Activated T-cell treated with anti-CD3 and anti-CD28 coated beads for 1 hour (primary cell): Measurements from ENCODE around the gene TRAPPC8.
"Not testable (repeated sequence)": the region's sequence is repeated elsewhere in the genome, so short reads cannot be mapped to it uniquely, and the experiment has no call there.

Experiments used
- DNase-seq: peaks from one replicate; pipeline ENCODE4 v3.0.0-alpha.2; 2020; ENCODE audit warnings: low read depth

Gene TRAPPC8

GRCh38 chr18:31942999-31943877 is at the start of gene TRAPPC8:
Gene TRAPPC8, minus strand, starts transcription at chr18:31943128. Its CDS starts 364 bp downstream, at chr18:31942764.
- peak; percentile 83 for DNase-seq

GRCh38 chr18:31990823-31991222 is 47.9 kb upstream of the TRAPPC8 start:
- no peak for DNase-seq

GRCh38 chr18:31983976-31984375 is 41.0 kb upstream of the TRAPPC8 start:
- DNase-seq, result no peak

DNA sequence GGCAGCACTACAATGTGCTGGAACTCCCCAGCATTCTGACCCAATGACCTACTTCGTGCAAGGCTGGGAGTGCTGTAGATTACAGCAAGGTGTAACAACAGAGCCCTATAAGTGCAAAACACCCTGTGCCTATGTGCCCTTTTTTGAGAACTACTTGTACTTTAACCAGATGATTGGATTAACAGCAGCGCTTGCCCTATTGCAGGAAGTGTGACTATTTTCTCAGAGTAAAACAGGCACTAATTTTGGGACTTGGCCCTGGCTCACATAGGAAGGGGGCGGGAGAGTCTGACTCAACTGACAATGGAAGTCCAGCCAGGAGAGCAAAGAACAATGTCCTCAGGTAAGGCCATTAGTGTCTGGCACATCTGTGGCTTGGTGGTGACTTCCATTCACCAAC is 40.1 kb upstream of the TRAPPC8 start:
- no peak for DNase-seq

DNA sequence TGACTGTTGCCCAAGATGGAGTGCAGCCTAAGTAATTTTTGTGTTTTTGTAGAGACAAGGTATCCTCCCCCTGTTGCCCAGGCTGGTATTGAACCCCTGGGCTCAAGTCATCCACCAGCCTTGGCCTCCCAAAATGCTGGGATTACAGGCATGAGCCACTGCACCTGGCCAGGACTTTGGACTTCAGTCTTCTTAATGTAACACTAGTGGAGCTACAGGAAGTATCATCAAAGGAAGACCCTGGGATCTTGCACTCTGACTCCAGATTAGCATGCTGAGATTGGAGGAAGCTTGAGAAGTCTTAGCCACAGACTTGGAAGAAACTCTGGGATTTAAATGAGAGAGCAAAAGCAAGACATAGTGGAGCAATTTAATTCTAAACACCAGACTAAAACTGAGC is 37.9 kb upstream of the TRAPPC8 start:
- DNase-seq, result no peak

- DNase-seq, result no peak
Observed at GRCh38 chr18:31979714-31980113, 36.8 kb upstream of the TRAPPC8 start.

DNA sequence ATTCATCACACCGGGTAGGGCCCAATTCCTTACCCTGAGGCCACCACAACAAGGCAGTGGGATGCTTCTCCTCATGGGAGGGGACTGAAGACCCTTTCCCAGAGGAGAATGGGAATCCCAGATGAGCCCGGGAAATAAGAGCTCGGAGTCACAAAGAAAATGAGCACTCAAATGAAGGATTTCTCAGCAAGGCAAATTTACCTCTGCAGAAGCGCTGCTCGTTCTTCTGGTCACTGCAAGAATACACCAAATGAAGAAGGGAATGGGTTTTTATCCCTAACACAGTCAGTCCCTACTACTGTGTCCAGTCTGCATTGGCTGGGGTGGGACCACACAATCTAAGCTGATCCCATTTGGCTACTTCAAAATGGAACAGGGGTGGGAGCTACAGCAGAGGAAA is 35.7 kb upstream of the TRAPPC8 start:
- no peak for DNase-seq

DNA sequence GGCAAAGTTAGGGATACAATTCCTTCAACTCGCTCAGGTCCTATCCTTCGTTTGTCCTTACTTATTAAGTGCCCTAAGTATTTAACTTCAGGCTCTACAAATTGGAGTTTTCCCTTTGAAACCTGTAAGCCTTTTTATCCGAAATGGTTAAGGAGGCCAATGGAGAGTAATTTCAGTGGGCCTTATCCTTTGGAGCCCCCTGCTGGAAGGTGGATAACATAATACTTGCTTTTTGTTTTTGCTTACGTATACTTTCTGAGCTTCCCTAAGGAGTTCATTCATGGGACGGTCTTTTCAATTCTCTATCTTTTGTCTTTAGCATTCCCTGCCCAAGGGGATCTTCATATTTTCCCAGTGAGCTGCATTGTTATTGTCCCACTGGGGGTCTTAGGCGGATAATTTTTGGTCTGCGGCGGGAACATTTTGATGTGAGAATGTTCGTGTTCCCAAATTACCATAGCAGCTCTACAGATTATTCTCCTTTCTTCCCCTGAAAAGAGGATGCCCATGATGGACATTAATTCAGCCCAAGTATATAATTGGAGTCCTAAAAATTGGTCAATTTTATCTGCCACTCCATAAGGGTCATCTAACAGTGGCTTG is 34.4 kb upstream of the TRAPPC8 start:
- peak; percentile 17 for DNase-seq

DNA sequence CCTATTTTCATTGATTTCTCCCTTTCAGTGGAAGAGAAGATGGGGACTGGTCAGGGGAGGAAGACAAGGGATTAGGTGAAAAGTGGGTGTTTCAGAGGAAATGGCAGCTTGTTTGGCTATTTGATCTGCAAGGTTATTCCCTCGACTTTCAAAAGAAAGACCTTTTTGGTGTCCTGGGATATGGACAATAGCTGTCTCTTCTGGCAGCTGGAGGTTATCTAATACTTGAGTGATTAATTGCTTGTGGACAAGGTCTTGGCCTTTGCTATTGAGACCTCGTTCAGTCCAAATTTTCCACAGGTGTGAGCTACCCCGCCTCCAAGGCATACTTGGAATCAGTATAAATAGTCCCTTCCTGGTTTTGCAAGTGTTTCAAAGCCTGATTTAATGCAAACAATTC is 33.3 kb upstream of the TRAPPC8 start:
- DNase-seq, result no peak

DNA sequence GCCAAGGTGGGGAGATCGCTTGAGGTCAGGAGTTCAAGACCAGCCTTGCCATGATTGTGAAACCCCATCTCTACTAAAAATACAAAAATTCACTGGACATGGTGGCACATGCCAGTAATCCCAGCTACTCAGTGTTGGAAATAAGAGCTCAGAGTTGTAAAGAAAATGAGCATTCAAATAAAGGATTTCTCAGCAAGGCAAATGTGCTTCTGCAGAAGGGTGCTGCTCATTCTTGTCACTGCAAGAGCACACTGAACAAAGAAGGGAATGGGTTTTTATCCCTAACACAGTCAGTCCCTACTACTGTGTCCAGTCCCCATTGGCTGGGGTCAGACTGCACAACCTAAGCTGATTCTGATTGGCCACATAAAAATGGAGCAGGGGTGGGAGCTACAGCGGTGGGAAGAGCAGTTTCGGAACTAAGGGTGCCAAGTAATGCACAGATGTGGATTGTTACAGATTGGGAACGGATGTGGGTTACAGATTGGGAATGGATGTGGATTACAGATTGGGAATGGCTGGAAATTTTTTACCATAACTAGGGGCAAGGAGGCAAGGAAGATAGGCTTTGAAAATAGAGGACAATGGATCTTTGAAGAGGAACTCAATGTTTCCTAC is 31.1 kb upstream of the TRAPPC8 start:
- DNase-seq, result no peak

DNA sequence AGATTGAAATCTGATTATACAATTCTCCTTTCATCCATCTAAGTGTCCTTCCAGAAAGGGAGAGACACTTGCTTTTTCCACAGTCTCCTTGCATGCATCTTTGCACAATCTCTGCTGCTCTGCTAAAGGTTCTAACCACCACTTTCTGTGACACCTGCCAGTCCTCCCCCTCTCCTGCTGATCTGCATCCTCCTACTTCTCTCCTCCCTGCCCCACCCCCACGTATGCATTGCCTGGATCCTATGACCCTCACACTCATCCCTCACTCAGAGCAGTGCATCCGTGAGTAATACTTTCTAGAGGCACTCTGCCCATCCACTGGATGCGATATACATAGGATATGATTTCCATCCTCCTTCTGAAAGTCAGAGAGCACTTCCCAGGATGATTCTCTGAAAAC is 27.7 kb upstream of the TRAPPC8 start:
- DNase-seq, result no peak

- DNase-seq, result no peak
Observed at GRCh38 chr18:31965316-31965970, 22.5 kb upstream of the TRAPPC8 start.

DNA sequence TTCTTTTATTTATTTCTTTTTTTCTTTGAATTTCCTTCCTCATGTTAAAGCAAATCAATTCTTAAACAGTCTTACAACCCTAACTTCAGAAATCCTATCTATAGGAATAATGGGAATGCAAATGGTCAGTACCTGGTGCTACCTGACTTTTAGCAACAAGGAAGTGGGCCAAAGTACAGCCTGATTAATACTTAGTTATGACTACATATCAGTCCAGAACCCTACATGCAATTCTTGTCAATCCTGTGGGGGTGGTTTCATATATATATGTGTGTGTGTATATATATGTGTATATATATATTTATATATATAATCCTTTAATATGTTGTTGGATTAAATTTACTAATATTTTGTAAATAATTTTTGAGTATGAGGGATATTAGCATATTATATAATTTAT is 14.8 kb upstream of the TRAPPC8 start:
- no peak for DNase-seq

DNA sequence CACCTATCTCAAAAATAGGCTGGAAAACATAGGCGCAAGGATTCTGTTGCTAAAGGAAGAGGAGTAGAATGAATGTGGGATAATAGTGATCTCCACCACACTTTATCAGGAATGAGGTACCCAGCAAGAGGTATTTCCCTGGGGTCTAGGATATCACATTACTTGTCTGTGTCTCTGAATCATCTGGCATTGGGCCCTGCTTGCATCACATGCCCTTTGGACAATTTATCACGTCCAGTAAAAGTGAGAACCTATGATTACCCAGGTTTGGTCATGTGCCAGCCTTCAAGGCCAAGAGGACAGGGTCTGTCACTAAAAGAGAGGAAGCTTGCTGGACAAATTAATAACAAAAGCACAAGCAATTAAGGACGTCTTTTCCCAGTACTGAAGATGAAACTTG is 11.4 kb upstream of the TRAPPC8 start:
- no peak for DNase-seq

DNA sequence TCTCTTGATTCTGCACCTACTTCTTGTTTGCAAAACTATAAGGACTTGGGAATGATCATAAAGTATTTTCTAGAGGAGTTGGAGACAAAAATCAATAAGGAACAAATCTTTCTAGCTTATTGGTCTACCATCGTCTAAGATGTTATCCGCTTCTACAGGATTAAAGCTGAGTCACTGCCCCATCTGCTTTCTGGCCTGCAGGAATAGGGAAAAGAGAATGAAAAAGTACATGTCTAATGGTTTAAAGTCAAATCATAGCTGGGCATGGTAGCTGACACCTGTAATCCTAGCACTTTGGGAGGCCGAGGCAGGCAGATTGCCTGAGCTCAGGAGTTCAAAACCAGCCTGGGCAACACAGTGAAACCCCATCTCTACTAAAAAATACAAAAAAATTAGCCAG is 10.8 kb upstream of the TRAPPC8 start:
- not testable (repeated sequence) for DNase-seq

- DNase-seq, result no peak
Observed at GRCh38 chr18:31952223-31952622, 9.3 kb upstream of the TRAPPC8 start.

- no peak for DNase-seq
Observed at GRCh38 chr18:31950583-31950982, 7.7 kb upstream of the TRAPPC8 start.

DNA sequence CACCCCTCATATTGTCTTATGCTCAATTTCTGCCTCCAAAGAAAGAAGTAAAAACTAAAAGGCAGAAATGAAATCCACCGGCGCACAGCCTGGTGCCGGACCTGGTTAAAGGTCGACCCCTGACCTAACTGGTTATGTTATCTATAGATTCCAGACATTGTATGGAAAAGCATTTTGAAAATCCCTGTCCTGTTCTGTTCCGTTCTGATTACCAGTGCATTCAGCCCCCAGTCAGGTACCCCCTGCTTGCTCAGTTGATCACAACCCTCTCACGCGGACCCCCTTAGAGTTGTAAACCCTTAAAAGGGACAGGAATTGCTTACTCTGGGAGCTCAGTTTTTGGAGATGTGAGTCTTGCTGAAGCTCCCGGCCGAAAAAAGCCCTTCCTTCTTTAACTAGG is 5.4 kb upstream of the TRAPPC8 start:
- not testable (repeated sequence) for DNase-seq

DNA sequence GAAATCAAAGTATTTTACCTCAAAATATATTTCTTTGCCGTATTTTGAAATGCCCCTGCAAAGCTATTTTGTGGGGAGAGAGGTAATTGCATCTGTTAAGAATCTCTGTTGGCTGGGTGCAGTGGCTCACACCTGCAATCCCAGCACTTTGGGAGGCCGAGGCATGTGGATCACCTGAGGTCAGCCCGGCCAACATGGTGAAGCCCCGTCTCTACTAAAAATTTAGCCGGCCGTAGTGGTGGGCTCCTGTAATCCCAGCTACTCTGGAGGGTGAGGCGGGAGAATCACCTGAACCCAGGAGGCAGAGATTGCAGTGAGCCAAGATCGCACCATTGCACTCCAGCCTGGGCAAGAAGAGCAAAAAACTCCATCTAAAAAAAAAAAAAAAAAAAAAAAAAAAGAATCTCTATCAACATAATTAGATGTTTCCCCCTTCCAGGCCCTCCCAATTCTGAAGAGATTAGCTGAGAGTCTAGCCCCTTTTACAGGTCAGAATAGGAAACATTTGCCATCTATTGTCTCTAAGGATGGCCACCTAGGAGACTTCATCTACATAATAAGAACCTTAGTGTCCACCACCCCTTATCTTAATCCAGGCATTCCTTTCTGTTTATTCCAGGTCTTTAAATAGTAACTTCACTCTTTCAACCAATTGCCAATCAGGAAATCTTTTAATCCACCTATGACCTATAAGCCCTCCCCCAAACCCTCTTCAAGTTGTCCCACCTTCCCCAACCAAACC is 3.5 kb upstream of the TRAPPC8 start:
- DNase-seq, result no peak

DNA sequence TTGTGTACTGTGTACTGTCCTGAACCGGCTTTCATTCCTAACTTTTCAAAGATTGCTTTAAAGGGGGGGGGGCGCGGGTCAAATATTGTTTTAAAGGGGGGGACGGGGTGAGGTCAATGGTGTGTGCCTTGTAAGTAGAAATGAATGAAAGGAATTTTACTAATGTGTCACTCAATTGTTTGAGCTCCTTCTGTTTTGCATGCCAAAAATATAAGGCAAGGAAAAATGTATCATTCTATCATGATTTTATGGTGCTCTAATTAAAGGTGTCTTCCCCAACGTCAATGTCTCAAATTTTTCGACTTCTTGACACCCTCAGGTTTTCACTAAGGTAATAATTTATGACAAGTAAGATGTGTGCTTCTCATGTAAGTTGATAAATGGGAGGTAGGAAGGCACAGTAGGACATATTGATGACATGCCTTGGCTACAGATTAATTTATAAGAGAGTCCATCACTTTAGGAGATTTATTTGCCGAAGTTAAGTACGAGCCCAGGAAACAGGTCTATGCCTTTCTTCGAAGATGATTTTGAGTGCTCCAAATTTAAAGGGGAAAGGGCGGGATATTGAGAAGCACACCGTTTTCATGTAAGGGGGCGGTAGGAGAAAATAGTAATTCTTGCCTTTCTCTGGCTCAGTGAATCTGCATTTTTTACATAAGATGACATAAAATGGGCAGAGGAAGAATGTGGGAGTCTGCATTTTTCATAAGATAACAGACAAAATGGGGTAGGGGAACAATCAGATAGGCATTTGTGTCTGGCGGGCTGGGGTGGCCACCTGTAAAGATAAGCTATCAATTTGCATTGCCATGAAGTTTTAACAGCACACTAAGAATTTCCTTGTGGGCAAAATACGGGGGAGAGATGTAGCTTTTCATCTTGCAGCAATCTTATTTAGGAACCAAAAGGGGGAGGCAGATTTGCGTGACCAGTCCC is 1.2 kb upstream of the TRAPPC8 start:
- DNase-seq, result no peak
